ENCODE data around the gene TDRD9.
"Not testable (repeated sequence)": the region's sequence is repeated elsewhere in the genome, so short reads cannot be mapped to it uniquely, and the experiment has no call there.

The TDRD9 gene

DNA sequence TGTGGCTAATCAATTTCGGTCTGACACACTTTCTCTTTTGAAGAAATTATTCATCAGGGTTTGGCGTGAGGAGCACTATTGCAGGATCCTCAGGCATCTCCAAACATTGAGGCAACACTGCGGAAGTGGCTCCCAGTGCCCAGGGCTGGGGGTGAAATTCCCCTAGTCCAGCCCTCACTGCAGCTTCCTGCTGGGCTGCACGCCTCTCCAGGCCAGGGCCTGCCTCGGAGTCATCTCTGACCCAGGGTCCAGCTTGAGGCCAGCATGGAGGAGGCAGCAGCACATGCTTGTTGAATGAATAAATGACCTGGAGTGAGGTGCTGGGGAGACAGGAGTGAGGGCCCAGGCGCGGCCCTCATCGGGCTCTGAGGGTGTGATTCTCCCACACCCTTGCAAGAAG lies 36.0 kb upstream of the TDRD9 start:
- no peak for DNase-seq (ENCODE audit: low read depth in 2 of 2)

DNA sequence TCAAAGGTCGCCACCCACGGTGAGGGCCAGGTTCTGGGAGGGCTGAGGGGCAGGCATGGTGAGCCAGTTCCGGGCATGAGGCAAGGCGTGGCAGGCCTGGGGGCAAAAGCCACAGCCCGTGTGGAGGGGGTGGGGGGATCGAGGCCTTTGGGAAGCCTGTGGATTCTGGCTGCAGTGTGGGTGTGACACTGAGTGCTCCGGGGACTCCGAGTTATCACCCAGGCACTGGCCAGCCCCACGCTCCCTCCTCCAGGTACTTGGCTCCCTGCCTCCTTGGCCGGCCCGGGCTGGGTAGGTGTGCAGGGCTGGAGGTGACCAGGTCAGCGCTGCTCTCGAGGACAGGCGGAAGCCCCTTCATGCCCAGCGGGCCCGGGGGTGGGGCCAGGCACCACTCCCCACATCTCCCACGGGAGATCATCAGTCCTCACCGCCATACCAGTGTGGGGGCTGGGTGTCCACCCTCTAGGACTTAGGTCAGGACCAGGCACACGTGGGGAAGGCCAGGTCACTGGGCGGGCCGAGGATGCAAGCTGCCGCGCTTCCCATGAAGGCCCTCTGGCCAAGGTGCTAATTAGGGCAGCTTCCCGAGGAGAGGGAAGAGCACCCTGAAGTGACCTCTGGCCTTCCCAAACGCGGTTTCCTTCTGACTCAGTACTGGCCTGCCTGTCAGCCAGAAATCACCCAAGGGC lies 34.1 kb upstream of the TDRD9 start:
- DNase-seq (ENCODE audit: low read depth in 2 of 2) = no peak

DNA sequence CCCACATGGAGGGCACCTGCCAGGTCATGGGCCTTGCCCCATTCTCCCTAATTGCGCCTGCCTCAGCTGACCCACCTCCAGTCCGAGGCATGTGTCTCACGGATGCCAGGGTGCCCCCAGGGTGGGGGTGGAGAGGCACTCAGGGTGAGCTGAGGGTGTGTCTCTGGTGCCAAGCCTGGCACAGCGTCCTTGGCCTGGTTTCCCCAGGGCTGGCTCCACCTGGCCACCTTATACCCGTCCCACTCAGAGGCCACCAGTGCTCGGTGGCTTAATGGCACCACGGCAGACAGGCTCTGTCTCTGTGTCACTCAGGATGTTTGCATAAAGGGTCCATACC lies 33.6 kb upstream of the TDRD9 start:
- no peak for DNase-seq (ENCODE audit: low read depth in 2 of 2)

DNA sequence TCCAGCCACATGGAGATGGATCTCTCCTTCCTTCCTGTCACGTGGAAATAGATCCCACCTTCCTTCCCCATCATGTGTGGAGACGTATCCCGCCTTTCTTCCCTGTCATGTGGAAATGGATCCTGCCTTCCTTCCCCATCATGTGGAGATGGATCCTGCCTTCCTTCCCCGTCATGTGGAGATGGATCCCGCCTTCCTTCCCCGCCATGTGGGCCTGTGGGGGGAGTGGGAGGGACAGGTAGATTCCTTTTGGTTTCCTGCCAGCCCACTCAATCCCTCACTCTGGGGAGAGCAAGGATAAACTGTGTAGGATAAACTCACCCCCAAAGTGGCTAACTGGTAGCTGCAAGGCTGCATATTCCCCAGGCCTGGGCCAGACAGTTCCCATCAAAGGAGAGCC lies 31.7 kb upstream of the TDRD9 start:
- no peak for DNase-seq (ENCODE audit: low read depth in 2 of 2)

DNA sequence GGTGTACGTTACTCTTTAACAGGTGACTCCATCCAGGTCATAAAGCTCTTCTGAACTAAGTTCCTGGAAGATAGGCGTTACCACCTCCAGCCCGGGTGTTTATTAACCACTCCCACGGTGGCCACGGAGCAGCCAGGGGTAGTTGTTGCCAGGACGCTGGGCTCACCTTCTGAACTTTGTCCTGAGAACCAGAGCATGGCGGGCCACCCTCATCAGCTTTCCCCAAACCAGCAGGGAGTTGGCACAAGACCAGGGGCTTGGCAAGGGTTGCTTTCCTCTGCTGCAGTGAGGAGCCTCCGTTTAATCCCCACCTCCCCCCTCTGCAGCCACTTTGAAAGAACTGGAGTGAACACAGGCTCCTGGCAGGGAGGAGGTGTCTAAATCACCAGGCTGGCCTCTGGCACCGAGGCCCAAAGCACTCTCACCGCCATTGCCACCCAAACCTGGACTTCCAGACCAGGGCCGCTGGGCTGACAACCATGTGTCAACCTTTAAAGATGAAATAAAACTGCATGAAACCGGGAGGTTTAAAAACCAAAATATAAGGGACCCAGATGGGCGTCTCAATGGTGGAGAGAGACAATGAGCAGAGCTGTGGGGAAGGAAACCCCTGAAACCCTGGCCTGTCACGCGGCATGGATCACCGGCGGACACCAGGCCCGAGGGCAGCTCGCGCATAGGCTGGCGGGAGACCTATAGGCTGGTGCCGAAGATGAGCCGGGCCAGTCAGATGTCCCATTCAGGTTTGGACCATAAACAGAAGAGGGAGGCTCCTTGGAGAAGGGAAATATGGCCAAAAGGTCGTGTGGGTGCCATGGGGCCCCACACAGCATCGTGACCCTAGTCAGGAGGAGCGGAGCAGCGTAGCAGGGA lies 30.9 kb upstream of the TDRD9 start:
- DNase-seq (ENCODE audit: low read depth in 2 of 2) = no peak

DNA sequence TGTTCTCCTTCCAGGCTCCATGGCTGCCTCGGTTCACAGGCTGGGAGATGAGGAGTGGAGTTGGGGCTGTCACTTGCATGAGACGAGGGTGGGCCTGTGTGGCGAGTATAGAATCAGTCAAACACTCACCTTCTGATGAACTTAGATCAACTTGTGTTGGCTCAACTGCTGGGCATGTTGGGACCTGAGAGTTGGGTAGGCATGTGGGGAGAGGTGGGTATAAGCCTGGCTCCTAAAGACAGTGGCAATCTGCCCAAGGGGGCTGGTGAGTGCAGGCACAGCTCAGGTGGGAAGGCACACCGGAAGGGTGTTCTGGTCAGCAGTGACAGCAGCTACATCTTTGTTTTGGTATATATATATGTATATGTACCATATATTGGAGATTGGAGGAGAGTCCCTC lies 30.1 kb upstream of the TDRD9 start:
- no peak for DNase-seq (ENCODE audit: low read depth in 2 of 2)

DNA sequence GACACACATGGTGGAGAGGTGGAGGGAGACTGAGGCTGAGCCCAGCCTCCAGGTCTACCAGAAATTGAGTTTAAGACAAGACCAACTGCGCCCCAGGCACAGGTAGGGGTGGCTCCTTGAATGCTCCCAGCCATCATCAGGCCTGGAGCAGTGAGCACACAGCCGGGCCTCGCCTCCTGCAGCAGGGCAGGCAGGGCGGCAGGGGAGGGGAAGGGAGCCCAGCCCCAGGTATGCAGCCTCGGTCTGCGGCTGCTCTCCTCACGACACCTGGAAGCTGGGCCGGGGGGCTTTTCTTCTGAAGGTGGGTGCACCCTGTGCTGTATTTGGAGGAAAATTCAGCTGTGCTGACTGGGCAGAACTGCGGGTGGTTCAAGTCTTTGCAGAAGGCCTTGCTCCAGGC lies 29.5 kb upstream of the TDRD9 start:
- no peak for DNase-seq (ENCODE audit: low read depth in 2 of 2)

DNA sequence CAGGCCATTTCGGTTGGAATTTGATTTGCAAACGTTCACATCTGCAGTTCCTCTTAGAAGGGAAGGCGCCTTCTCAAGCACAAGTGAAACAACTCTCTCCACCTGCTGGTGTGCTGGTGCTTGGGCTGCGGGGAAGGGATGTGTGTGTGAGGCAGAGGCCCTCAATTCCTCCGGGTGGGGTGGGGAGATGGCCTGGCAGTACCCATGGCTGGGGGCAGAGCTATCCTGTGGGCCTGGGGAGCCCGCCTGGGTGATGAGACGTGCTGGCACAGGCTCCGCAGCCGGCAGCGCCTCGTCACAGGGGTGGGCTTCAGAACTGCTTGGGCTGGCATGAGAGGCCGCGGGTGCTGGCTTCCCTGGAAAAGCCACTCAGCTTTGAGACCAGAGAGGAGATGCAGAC lies 28.9 kb upstream of the TDRD9 start:
- DNase-seq (ENCODE audit: low read depth in 2 of 2) = no peak

DNA sequence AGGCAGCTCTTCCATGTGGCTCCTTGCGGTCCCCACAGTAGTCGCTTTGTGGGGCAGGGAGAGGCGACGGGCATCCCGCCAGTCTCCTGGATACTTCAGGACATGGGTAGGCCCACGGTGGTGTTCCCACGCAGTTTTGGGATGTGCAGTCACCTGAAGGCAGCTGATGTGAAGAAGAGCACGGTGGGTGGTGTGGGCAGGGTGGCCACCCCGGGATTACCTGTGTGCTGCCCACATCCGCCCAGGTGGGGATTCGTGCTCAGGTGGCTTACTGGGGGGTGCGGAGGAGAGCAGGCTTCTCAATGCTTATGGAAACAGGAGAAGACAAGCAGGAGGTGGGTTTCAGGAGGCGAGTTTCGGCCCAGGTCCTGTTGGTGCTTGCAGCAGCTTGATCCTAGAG lies 28.4 kb upstream of the TDRD9 start:
- no peak for DNase-seq (ENCODE audit: low read depth in 2 of 2)

DNA sequence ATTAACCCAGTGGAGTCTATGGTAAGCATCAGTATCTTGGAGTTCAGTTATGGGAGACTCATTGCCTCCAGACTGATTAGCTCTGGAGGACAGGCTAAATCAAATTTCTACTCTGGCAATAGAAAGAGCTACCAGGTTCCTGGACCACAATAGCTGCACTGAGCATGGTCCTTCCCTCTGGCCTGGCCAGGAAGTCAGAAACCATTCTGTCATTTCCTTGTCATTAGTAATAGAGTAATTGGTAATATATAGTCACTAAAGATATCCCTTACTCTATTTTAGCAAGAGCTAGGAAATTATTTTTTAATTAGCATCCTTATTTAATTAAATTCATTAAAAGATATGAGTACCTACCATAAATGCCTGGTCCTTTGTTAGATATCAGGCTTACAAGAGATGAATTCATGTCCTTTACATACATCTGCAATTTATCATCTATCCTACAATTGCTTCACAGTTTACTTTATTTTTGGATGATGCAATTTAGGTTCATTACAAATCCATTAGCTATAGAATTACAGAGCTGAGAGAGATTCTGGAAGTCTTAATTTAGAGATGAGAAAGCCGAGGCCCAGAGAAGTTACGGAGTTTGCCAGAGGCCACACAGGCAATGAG lies 23.7 kb upstream of the TDRD9 start:
- DNase-seq (ENCODE audit: low read depth in 2 of 2) = no peak

DNA sequence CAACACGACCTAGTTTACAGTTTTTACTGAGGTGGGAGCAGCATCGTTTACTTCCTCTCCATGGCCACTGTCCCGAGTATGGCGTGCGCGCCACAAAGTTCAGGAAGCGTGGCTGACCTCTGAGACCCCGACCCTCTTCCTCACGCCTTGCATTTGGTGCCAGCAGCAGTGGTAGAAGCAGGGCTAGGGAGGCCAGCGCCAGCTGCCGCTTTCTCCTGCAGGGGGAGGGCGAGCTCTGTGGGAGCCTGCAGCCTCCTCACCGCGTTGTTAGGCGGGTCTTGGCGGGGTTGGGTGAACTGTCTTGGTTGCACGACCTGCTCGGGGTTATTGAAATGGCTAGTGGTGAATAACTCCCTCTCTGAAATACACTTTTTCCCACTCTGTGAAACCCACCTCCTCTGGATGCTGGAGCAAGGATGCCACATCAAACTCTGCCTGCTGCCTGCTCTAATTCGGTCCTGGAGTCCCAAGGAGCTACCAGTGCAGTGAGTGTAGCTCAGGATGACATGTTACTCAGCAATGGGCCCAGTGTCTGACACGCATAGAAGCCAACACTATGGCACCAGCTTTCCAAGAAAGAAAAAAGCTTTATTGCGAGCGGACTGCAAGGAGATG lies 22.3 kb upstream of the TDRD9 start:
- DNase-seq (ENCODE audit: low read depth in 2 of 2) = no peak

DNA sequence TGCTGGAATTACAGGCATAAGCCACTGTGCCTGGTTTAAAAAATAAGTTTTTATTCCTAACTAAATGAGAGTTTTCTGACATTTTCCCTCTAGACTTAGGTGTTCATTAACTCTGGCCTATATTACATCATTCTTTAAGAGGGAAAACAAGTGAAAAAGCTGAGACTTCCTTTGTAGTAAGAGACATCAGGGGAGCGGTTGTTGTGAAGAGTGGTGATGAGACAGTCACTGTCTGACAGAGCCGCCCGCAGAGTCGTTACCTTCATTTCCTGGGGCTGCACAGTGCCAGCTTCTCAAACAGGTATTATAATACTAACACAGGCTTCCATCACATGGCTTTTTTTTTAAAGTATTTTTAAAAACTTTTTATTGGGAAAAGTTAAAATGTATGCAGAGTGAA lies 19.7 kb upstream of the TDRD9 start:
- DNase-seq (ENCODE audit: low read depth in 2 of 2) = no peak

DNA sequence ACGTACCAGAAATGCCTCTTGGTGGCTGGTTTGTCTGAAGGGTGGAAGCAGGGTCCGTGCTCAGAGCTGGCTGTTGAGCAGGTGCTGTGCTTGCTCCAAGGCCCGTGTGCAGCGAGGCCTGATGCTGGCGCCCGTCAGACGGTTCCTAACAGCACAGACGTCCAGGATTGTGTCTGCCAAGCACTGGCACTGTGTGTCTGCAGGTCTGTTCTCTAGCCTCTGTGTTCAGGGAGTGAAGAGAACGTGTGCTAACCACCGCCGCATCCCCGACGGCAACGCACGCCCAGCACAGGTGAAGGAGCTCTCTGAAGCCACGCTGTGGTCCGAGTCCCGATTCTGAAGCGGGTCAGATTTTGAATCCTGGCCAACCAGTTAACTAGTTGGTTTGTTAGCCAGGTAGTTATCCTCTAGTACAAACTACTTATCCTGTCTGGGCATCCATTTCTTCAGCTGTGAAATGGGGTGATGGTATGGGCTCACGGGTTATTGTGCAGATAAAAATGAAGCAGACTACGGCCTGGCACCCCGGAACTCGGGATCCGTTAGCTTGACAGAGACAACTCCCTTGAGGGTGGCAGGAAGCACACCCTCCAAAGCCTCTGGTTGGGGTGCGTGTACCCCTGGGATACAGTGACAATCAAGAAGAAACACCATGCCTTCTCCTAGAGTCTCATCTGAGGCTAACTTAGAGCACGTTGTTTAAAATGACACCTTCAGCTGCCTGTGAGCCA lies 18.6 kb upstream of the TDRD9 start:
- no peak for DNase-seq (ENCODE audit: low read depth in 2 of 2)

DNA sequence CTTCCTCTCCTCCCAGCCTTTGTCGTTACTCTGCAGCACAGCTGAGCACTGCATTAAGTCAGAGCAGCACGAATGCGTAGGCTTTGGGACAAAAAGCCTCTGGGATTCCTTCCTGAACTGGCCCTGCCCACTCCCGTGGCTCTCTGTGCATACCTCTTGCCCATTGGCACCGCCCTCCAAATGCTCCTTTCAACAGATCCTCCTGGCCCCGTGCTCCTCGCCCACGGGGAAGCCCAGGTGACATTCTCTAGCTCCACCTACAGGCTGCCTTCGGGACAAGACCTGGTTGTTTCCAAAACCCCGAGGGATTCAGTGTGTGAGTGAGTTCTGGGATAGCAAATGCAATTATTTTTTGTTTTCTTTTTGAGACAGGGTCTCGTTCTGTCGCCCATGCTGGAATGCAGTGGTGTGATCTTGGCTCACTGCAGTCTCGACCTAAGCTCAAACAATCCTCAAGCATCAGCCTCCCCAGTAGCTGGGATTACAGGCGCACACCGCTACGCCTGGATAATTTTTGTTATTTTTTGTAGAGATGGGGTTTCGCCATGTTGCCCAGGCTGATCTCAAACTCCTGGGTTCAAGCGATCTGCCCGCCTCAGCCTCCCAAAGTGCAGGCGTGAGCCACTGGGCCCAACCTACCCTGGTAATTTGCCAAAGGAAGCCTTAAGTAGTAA lies 17.9 kb upstream of the TDRD9 start:
- peak; percentile 38 to 50 for DNase-seq (ENCODE audit: low read depth in 2 of 2)

DNA sequence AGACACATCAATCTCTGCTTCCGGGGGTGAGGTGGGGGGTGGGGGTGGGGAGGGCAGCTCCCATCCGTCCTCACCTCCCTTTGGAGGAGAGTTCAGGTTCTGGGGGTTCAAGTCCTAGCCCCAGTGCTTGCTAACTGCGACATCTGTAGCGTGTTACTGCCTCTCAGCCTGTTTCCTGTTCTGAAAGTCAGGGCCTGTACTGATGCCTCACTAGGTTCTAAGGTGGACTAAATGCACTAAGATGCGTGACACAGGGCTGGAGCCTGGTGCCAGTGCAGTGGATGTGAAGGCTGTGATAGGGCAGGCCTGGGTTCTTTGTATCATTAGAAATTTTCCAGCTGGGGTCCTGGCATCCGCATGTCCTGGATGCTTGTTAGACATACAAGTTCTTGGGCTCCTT lies 17.3 kb upstream of the TDRD9 start:
- no peak for DNase-seq (ENCODE audit: low read depth in 2 of 2)

DNA sequence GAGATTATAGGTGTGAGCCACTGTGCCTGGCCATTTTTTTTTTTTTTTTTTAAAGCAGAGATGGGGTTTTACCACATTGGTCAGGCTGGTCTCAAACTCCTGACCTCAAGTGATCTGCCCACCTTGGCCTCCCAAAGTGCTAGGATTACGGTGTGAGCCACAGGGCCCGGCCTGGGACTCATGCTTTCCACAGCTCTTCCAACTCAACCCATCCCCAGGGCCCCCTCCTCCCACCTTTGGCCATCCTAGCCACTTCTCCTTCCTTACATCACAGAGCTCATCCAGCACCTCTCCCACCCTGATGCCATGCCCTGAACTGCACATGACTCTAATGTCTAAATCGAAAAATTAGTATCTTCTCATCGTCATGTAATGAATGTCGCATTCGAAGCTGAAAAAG lies 12.6 kb upstream of the TDRD9 start:
- DNase-seq (ENCODE audit: low read depth in 2 of 2) = no peak

DNA sequence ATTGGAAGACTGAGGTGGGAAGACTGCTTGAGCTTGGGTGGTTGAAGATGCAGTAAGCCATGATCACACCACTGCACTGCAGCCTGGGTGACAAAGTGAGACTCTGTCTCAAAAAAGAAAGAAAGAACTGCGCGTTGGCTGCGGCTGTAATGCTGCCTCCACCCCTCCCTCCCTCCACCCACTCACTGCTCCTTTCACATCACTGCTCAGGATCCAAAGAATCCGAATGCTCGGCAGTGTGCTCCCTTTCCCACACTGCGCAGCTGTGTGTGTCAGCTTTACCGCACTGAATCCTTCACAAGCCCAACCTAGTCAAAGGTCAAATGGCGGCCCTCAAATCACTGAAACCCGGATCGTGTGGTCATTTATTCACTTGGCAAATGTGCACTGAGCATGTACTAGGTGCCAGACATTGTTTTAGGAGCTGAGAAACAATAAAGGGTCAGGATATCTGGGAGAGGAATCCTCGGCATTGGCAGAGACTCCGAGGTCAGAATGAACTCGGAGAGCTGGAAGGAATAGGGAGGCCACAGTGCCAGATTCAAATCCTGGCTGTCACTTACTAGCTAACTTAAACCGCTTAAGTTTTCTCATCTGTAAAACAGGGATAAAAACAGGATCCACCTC lies 11.5 kb upstream of the TDRD9 start:
- DNase-seq (ENCODE audit: low read depth in 2 of 2) = no peak

DNA sequence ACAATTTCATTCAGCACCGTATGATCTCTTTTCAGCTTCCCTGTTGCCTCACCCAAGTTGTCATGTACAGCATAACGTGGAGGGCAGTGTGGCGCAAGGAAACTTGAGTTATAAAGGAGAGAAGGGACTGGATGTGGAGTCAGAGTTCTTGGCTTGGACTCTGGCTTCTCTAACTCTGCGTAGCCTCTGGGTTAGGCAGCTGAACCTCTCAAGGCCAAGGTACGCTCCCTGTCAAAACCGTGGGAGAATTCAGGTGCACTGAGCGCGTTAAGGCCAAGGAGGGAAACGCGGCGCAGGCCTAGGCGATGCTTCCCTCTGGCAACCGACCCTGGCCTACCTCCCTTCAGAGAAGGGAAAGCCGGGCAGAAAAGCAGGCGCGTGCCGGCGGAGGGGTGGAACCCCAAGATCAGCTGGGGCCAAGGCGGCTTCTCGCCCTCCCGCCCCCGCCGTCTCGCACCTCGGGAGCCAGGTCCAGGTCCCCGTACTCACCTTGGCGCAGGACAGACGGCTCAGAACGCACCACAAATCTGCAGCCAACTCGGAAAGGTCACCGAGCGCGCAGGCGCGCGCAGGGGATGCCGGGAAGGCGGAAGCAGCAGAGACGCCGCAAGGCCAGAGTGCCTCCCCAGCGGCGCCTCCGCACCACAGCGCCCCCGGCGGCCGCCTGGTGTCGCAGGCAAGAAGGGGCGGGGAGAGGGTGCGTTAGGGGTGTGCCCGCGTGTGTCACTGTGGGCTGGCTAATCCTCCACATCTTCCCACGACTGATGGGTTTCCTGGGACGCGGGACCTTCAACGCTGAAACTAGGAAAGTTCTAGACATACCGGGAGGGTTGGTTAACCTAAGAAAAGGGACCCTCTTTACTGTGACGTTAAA lies 7.0 kb upstream of the TDRD9 start:
- DNase-seq (ENCODE audit: low read depth in 2 of 2) = peak; percentile 89 to 90

DNA sequence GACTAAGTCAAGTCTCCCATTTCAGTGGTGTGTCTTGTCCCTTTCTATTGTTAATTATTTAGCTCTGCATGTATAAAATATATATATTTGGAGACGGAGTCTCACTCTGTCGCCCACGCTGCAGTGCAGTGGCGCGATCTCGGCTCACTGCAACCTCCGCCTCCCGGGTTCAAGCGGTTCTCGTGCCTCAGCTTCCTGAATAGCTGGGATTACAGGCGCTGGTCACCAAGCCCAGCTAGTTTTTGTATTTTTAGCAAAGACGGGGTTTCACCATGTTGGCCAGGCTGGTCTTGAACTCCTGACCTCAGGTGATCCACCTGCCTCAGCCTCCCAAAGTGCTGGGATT lies 6.4 kb upstream of the TDRD9 start:
- DNase-seq (ENCODE audit: low read depth in 2 of 2) = not testable (repeated sequence)

DNA sequence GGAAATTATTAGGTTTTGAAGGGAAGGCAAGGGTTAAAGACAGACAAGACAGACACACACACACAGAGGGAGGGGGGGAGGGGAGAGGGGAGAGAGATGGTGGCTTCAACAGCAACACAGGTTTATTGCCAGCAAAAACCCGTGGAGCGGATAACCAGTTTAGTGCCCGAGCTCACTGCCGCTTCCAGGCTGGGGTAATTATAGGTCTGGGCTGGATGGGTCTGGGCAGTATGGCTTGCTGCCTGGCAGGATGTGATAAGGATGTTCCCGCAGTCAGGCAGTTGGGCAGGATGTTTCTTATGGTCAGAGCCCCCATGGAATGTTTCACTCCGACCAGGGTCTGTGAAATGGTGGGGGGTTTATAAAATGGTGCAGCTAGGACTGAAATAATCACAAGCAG lies 4.4 kb upstream of the TDRD9 start:
- no peak for DNase-seq (ENCODE audit: low read depth in 2 of 2)

All from stimulated activated CD8-positive, alpha-beta memory T cell treated with anti-CD3 and anti-CD28 coated beads, Interleukin-2, amount 100 ng/mL, for 1 hour (primary cell).